Measurements from ENCODE around the gene ELP6. TPM values are rescaled to one million over a fixed set of nuclear protein-coding genes. Genes with fewer than 3 reads are reported as not detected.
A peak's percentile ranks its signal among the peaks of the same experiment; 100 is the strongest.

The ELP6 gene
- total and polyA plus RNA-seq, 3 experiments from 2014 or later, result 33.8 to 47.1 (median 45.7) TPM

DNA sequence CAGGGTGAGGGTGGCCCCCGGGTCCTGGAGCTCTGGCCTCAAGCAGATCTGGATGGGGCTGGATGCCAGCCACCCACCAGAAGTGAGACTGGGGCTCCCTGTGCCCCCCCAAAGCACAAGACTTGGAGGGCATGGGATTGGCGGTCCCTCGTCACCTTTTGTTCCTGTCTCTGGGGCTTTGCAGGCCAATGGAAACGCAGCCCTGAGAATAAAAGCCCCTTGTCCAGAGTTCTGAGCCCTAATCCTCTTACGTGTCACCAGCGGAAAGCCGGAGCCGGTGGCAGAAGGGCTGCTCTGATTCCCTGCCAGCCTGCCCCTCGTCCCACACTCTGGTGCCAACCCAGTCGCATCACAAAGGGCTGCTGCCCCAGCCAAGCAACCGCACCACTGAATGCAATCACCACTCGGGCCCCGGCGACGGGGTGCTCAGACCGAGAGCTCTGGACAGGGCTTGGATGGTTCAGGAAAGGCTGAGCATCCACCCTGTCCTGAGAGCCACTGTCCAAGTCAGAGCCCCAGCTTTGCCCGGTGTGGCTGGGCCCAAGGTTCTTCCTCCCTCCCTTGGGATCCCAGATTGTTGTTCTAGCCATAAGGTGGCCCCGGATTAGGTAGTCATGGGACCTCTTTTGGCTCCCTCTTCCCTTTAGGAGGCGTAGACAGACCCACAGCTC lies 22.8 kb upstream of the ELP6 start:
- Mint-ChIP-seq H3K4me1 (no peaks in the 10 kb centered on the region), H3K36me3 (peaks cover 0 to 1% (median 0%) of the 10 kb centered on the region in 3 donors), H3K27ac (no peak overlapping the region), H3K27me3 (peaks cover 10 to 20% of the 10 kb centered on the region in 2 donors), H3K9me3 (peaks cover 0 to 3% (median 0%) of the 10 kb centered on the region in 5 donors), H3K4me3 (no peak overlapping the region)
- Histone ChIP-seq H3K4me3 (ENCODE audit: low read length) (no peak overlapping the region), H3K27ac (ENCODE audit: low read depth, low read length) (no peak overlapping the region), H3K9me3 (ENCODE audit: low read length) (no peaks in the 10 kb centered on the region), H3K36me3 (ENCODE audit: insufficient read depth, low read length) (no peaks in the 10 kb centered on the region), H3K4me1 (ENCODE audit: insufficient read depth, low read length) (no peaks in the 10 kb centered on the region), H3K27me3 (ENCODE audit: insufficient read depth, low read length, poor library complexity, severe bottlenecking) (no peaks in the 10 kb centered on the region)
- ChIA-PET CTCF (no interaction called here), POLR2A (no interaction called here)
- no peak for DNase-seq

- Histone ChIP-seq H3K36me3 (ENCODE audit: insufficient read depth, low read length) (no peaks in the 10 kb centered on the region), H3K27ac (ENCODE audit: low read depth, low read length) (peak overlapping the region; percentile 16), H3K4me1 (ENCODE audit: insufficient read depth, low read length) (no peaks in the 10 kb centered on the region), H3K9me3 (ENCODE audit: low read length) (no peaks in the 10 kb centered on the region), H3K4me3 (ENCODE audit: low read length) (no peak overlapping the region), H3K27me3 (ENCODE audit: insufficient read depth, low read length, poor library complexity, severe bottlenecking) (no peaks in the 10 kb centered on the region)
- POLR2A ChIA-PET, result no interaction called here
- Mint-ChIP-seq H3K27ac (peak overlapping the region in 1 of 8 donors; percentile 82), H3K4me1 (no peaks in the 10 kb centered on the region), H3K27me3 (peaks cover 10 to 20% of the 10 kb centered on the region in 2 donors), H3K4me3 (no peak overlapping the region), H3K36me3 (peaks cover 0 to 1% (median 0%) of the 10 kb centered on the region in 3 donors), H3K9me3 (peaks cover 0 to 3% (median 0%) of the 10 kb centered on the region in 5 donors)
- no peak for DNase-seq
- CTCF ChIA-PET, result interaction anchor here (1.0 to 2.3 kb wide), 3 partner anchors 10 to 255 kb away, joined by 3 to 10 read pairs (median 4); no protein-coding TSS in a partner anchor
These were observed 20.5 kb upstream of the ELP6 start for GRCh38 chr3:47533996-47534454.

DNA sequence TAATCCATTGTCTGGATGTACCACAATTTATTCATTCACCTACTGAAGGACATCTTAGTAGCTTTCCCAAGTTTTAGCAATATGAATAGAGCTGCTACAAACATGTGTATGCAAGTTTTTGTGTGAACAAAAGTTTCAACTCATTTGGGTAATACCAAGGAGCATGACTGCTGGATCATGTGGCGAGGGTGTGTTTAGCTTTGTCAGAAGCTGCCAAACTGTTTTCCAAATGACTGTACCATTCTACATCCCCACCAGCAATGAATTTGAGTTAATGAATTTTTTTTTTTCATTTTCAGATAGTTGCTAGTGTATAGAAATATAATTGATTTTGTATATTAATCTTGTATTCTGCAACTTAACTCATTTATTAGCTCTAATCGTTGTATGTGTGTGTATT lies 20.0 kb upstream of the ELP6 start:
- no peak for DNase-seq
- H3K4me1 Mint-ChIP-seq, result no peaks in the 10 kb centered on the region
- Histone ChIP-seq H3K27ac (ENCODE audit: low read depth, low read length) (no peak overlapping the region), H3K4me3 (ENCODE audit: low read length) (no peak overlapping the region), H3K9me3 (ENCODE audit: low read length) (no peaks in the 10 kb centered on the region), H3K4me1 (ENCODE audit: insufficient read depth, low read length) (no peaks in the 10 kb centered on the region), H3K27me3 (ENCODE audit: insufficient read depth, low read length, poor library complexity, severe bottlenecking) (no peaks in the 10 kb centered on the region), H3K36me3 (ENCODE audit: insufficient read depth, low read length) (no peaks in the 10 kb centered on the region)
- CTCF ChIA-PET, result interaction anchor here (1.0 to 2.3 kb wide), 3 partner anchors 9 to 255 kb away, joined by 3 to 10 read pairs (median 4); no protein-coding TSS in a partner anchor
- no peaks in the 10 kb centered on the region for H3K36me3 Mint-ChIP-seq
- H3K4me3 Mint-ChIP-seq, result no peak overlapping the region
- peaks cover 0 to 3% (median 0%) of the 10 kb centered on the region in 5 donors for H3K9me3 Mint-ChIP-seq
- POLR2A ChIA-PET, result no interaction called here
- no peak overlapping the region for H3K27ac Mint-ChIP-seq
- peaks cover 10 to 15% of the 10 kb centered on the region in 2 donors for H3K27me3 Mint-ChIP-seq

DNA sequence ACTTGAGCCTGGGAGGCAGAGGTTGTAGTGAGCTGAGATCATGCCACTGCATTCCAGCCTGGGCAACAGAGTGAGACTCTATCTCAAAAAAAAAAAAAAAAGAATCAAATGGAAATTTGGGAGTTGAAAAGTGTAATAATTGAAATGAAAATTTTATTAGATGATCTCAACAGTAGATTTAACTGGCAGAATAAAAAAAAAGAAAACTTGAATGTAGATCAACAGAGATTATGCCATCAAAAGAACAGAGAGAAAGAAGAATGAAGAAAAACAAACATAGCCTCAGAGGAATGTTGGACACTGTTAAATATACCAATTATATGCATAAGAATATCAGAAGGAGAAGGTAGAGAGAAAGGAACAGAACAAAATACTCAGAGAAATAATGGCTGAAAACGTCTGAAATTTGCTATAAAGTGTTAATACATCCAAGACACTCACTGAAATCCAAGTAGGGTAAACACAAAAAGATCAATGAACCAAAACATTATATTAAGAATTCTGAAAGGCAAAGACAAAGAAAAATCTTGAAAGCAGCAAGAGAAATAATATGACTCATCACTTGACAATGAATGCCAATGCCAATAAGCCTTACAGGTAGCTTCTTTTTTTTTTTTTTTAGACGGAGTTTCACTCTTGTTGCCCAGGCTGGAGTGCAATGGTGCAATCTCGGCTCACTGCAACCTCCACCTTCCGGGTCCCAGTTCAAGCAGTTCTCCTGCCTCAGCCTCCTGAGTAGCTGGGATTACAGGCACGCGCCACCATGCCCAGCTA lies 14.6 kb upstream of the ELP6 start:
- no peak overlapping the region for H3K27ac Mint-ChIP-seq
- no peak overlapping the region for H3K27ac ChIP-seq (ENCODE audit: low read depth, low read length)
- no peaks in the 10 kb centered on the region for H3K9me3 ChIP-seq (ENCODE audit: low read length)

GRCh38 chr3:47525617-47526016 lies 12.1 kb upstream of the ELP6 start:
- Histone ChIP-seq H3K4me3 (ENCODE audit: low read length) (no peak overlapping the region), H3K27me3 (ENCODE audit: insufficient read depth, low read length, poor library complexity, severe bottlenecking) (no peaks in the 10 kb centered on the region), H3K27ac (ENCODE audit: low read depth, low read length) (no peak overlapping the region), H3K4me1 (ENCODE audit: insufficient read depth, low read length) (peaks cover 5% of the 10 kb centered on the region), H3K36me3 (ENCODE audit: insufficient read depth, low read length) (no peaks in the 10 kb centered on the region), H3K9me3 (ENCODE audit: low read length) (no peaks in the 10 kb centered on the region)
- Mint-ChIP-seq H3K4me1 (no peaks in the 10 kb centered on the region), H3K9me3 (peaks cover 5 to 7% (median 5%) of the 10 kb centered on the region in 5 donors), H3K27ac (peak overlapping the region in 1 of 8 donors; percentile 87), H3K4me3 (no peak overlapping the region), H3K36me3 (peaks cover 0 to 5% (median 0%) of the 10 kb centered on the region in 3 donors), H3K27me3 (no peaks in the 10 kb centered on the region)
- ChIA-PET POLR2A (no interaction called here), CTCF (no interaction called here)
- DNase-seq, result no peak

More for the DNA sequence above, 14.6 kb upstream of the ELP6 start:
- Mint-ChIP-seq H3K4me3 (no peak overlapping the region), H3K27me3 (no peaks in the 10 kb centered on the region), H3K4me1 (no peaks in the 10 kb centered on the region), H3K9me3 (peaks cover 5 to 8% (median 6%) of the 10 kb centered on the region in 5 donors), H3K36me3 (peaks cover 0 to 5% (median 0%) of the 10 kb centered on the region in 3 donors)
- Histone ChIP-seq H3K4me3 (ENCODE audit: low read length) (no peak overlapping the region), H3K4me1 (ENCODE audit: insufficient read depth, low read length) (no peaks in the 10 kb centered on the region), H3K27me3 (ENCODE audit: insufficient read depth, low read length, poor library complexity, severe bottlenecking) (no peaks in the 10 kb centered on the region), H3K36me3 (ENCODE audit: insufficient read depth, low read length) (no peaks in the 10 kb centered on the region)
- ChIA-PET CTCF (interaction anchor here (1.4 kb wide), 1 partner anchor 261 kb away, joined by 4 read pairs; no protein-coding TSS in a partner anchor), POLR2A (no interaction called here)
- no peak for DNase-seq

DNA sequence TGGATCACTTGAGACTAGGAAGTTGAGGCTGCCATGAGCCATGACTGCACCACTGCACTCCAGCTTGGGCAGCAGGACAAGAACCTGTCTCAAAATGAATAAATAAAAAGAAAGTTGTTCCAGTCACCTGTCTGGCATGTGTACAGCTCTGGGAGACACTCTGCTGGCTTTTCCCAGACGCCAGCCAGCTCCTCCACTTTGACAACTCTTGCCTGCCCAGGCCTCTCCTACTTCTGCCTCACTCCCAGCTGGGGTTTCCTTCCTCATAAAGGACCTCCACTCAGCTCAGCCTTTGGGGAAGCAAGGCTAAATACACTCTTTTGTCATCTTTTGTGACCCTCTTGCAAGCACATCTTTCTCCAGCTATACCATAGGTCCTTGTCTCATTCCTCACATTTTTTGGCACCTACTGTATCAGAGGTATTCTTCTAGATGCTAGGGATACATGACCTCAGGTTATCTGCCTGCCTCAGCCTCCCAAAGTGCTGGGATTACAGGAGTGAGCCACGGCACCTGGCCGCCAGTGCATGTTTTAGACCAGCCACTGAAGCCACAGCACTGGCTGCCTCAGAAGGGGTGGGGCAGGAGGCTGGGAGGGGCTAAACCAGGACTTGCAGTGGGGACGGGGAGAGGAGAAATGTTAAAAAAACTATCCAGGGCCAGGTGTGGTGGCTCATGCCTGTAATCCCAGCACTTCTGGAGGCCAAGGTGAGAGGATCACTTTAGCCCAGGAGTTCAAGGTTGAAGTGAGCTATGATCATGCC lies 10.0 kb upstream of the ELP6 start:
- POLR2A ChIA-PET, result interaction anchor here (2.0 kb wide), 1 partner anchor 266 kb away, joined by 5 read pairs; no protein-coding TSS in a partner anchor
- peaks cover 5 to 7% (median 5%) of the 10 kb centered on the region in 5 donors for H3K9me3 Mint-ChIP-seq

DNA sequence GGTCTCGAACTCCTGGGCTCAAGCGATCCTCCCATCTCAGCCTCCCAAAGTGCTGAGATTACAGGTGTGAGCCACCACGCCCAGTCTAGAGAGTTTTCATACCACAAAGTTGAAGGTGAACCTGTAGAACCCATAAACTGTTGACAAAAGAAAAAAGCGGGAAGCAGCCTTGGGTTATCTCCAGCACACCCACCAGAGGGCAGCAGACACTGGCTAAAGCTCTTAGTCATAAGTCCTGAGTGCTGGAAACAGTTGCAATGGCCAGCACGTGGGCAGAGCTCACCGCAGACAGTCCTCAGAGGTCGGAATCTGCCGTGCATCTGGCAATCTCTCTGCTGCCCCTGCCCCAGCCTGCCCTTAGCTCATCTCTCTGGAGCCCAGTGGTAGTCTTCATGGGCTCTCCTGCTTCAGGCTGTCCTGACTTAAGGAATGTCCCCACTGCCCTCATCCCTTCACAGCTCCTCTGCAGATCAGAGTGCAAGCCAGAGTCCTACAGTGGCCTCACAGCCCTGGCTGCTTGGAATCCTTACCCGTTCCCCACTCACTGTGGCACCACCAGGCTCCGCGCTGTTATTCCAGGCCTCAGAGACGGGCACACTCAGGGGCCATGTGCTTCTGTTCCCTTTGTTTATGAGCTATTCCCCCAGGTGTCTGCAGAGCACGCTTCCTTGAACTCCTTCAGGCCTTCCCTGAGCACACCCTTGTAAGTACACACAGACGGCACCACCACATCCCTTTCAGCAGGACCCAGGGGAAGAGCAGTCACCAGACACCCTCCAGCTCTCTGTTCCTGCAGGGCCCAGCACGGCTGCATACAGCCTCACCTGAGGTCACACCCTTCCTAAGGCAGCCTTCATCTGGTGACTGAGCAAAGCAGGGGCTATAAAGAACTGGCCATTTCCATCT lies 8.8 kb upstream of the ELP6 start:
- Histone ChIP-seq H3K27me3 (ENCODE audit: insufficient read depth, low read length, poor library complexity, severe bottlenecking) (no peaks in the 10 kb centered on the region), H3K4me1 (ENCODE audit: insufficient read depth, low read length) (peaks cover 5% of the 10 kb centered on the region), H3K4me3 (ENCODE audit: low read length) (no peak overlapping the region), H3K9me3 (ENCODE audit: low read length) (no peaks in the 10 kb centered on the region), H3K36me3 (ENCODE audit: insufficient read depth, low read length) (no peaks in the 10 kb centered on the region), H3K27ac (ENCODE audit: low read depth, low read length) (no peak overlapping the region)
- peak; percentile 55 to 77 (median 60) for DNase-seq
- Mint-ChIP-seq H3K36me3 (no peaks in the 10 kb centered on the region), H3K4me3 (no peak overlapping the region), H3K9me3 (peaks cover 0 to 1% (median 0%) of the 10 kb centered on the region in 5 donors), H3K27ac (peak overlapping the region in 3 of 8 donors; percentile 26 to 75 (median 73)), H3K4me1 (no peaks in the 10 kb centered on the region), H3K27me3 (peaks cover 0 to 3% of the 10 kb centered on the region in 2 donors)
- POLR2A ChIA-PET, result interaction anchor here (0.6 to 2.0 kb wide), 2 partner anchors 23 to 267 kb away, joined by 5 to 7 read pairs; no protein-coding TSS in a partner anchor
- CTCF ChIA-PET, result interaction anchor here (0.7 to 4.2 kb wide), 13 partner anchors 9 to 301 kb away, joined by 3 to 70 read pairs (median 3); partner anchors contain the start of genes DHX30, ELP6 and SCAP

More for the DNA sequence above, 10.0 kb upstream of the ELP6 start:
- Histone ChIP-seq H3K27ac (ENCODE audit: low read depth, low read length) (no peak overlapping the region), H3K4me1 (ENCODE audit: insufficient read depth, low read length) (peaks cover 5% of the 10 kb centered on the region), H3K36me3 (ENCODE audit: insufficient read depth, low read length) (no peaks in the 10 kb centered on the region), H3K27me3 (ENCODE audit: insufficient read depth, low read length, poor library complexity, severe bottlenecking) (no peaks in the 10 kb centered on the region), H3K4me3 (ENCODE audit: low read length) (no peak overlapping the region), H3K9me3 (ENCODE audit: low read length) (no peaks in the 10 kb centered on the region)
- Mint-ChIP-seq H3K27ac (peak overlapping the region in 1 of 8 donors; percentile 89), H3K27me3 (no peaks in the 10 kb centered on the region), H3K36me3 (peaks cover 0 to 5% (median 0%) of the 10 kb centered on the region in 3 donors), H3K4me1 (no peaks in the 10 kb centered on the region), H3K4me3 (no peak overlapping the region)
- DNase-seq, result no peak
- CTCF ChIA-PET, result interaction anchor here (1.6 to 4.2 kb wide), 5 partner anchors 10 to 278 kb away, joined by 5 to 70 read pairs (median 13); partner anchors contain the start of genes DHX30, ELP6 and SCAP

Measured in CD8-positive, alpha-beta memory T cell (primary cell).